GM23338 (cell line): ENCODE measurements around the gene NOS2. TPM values are rescaled to one million over a fixed set of nuclear protein-coding genes. Genes with fewer than 3 reads are reported as not detected.

Experiments used
- ATAC-seq: fragments of 200-7000 bp; cut with Tn5 transposase; 3 replicates; pipeline ENCODE4 v1.9.1; 2020
- DNase-seq: peaks from one replicate; pipeline ENCODE4 v3.0.0-alpha.2; 2015; ENCODE audit warnings: low spot score
- H2AFZ ChIP-seq: fragments of 200-600 bp; sonication (generic); 2 replicates; pipeline ENCODE4 v1.8.0; 2016; ENCODE audit warnings: antibody characterized with exemption, mild to moderate bottlenecking, moderate library complexity
- H3F3A ChIP-seq: fragments of 200-600 bp; sonication (generic); replicated peaks from 2 replicates; pipeline ENCODE4 v1.8.0; 2017; ENCODE audit warnings: antibody characterized with exemption, mixed run types, low read depth
- H3K27ac ChIP-seq: fragments of 200-600 bp; sonication (generic); 2 replicates; pipeline ENCODE4 v1.6.1; 2016; ENCODE audit warnings: low read depth
- H3K27me3 ChIP-seq: fragments of 200-600 bp; sonication (generic); 2 replicates; pipeline ENCODE4 v1.8.0; 2016; ENCODE audit warnings: mild to moderate bottlenecking, mixed run types, moderate library complexity; ENCODE audit not compliant: insufficient read depth
- H3K36me3 ChIP-seq: fragments of 200-600 bp; sonication (generic); 2 replicates; pipeline ENCODE4 v1.8.0; 2016; ENCODE audit warnings: mild to moderate bottlenecking; ENCODE audit not compliant: insufficient read depth
- H3K4me1 ChIP-seq: fragments of 200-600 bp; sonication (generic); 2 replicates; pipeline ENCODE4 v1.8.0; 2016; ENCODE audit warnings: mild to moderate bottlenecking, moderate library complexity; ENCODE audit not compliant: insufficient read depth
- H3K4me2 ChIP-seq: fragments of 200-600 bp; sonication (generic); 2 replicates; pipeline ENCODE4 v1.7.1; 2017; ENCODE audit warnings: mixed run types
- H3K4me3 ChIP-seq: fragments of 200-600 bp; sonication (generic); 2 replicates; pipeline ENCODE4 v1.6.1; 2016; ENCODE audit warnings: mixed run types
- H3K79me2 ChIP-seq: fragments of 200-600 bp; sonication (generic); replicated peaks from 2 replicates; pipeline ENCODE4 v1.8.0; 2017; ENCODE audit warnings: mild to moderate bottlenecking; ENCODE audit not compliant: insufficient read depth
- H3K9me2 ChIP-seq: fragments of 200-600 bp; sonication (generic); 2 replicates; pipeline ENCODE4 v1.8.0; 2017; ENCODE audit not compliant: insufficient read depth
- H4K20me1 ChIP-seq: fragments of 200-600 bp; sonication (generic); replicated peaks from 2 replicates; pipeline ENCODE4 v1.8.0; 2017; ENCODE audit warnings: mild to moderate bottlenecking; ENCODE audit not compliant: insufficient read depth
- H3K27ac Mint-ChIP-seq: 2 replicates; pipeline ENCODE4 v1.8.0; 2020; ENCODE audit warnings: inconsistent platforms, mild to moderate bottlenecking, moderate library complexity, mixed read lengths
- H3K27me3 Mint-ChIP-seq: 3 replicates; pipeline ENCODE4 v1.8.0; 2022; ENCODE audit warnings: low read depth, mild to moderate bottlenecking, moderate library complexity, mixed read lengths, inconsistent platforms; ENCODE audit not compliant: insufficient read depth, poor library complexity
- H3K36me3 Mint-ChIP-seq: 3 replicates; pipeline ENCODE4 v1.8.0; 2021; ENCODE audit warnings: low read depth, mild to moderate bottlenecking, inconsistent platforms, moderate library complexity, mixed read lengths
- H3K4me1 Mint-ChIP-seq: 3 replicates; pipeline ENCODE4 v1.8.0; 2020; ENCODE audit warnings: mild to moderate bottlenecking, inconsistent platforms, mixed read lengths
- H3K4me3 Mint-ChIP-seq: 3 replicates; pipeline ENCODE4 v1.8.0; 2021; ENCODE audit warnings: moderate library complexity, mild to moderate bottlenecking, inconsistent platforms, mixed read lengths
- H3K9me3 Mint-ChIP-seq: 3 replicates; pipeline ENCODE4 v1.8.0; 2020; ENCODE audit warnings: moderate library complexity, mild to moderate bottlenecking, inconsistent platforms, mixed read lengths
- CREB1 ChIP-seq: fragments of 250-450 bp; sonication (Bioruptor Pico); IDR thresholded peaks from 2 replicates; pipeline ENCODE4 v1.5.0; 2020; ENCODE audit warnings: low read depth, mild to moderate bottlenecking, moderate library complexity
- JUNB ChIP-seq: IDR thresholded peaks from one replicate; pipeline ENCODE4 v1.6.1; 2016; ENCODE audit warnings: antibody characterized with exemption; ENCODE audit not compliant: unreplicated experiment
- POLR2AphosphoS5 ChIP-seq: IDR thresholded peaks from 2 replicates; pipeline ENCODE4 v1.6.1; 2016; ENCODE audit warnings: antibody characterized with exemption, low read depth
- STAT1 ChIP-seq: IDR thresholded peaks from one replicate; pipeline ENCODE4 v1.6.1; 2016; ENCODE audit warnings: antibody characterized with exemption; ENCODE audit not compliant: unreplicated experiment
- ZNF331 ChIP-seq: fragments of 250-450 bp; sonication (Bioruptor Pico); IDR thresholded peaks from 2 replicates; pipeline ENCODE4 v1.5.0; 2020; ENCODE audit warnings: low read depth, mild to moderate bottlenecking, moderate library complexity
- polyA plus RNA-seq: library from polyadenylated mRNA; unstranded; fragments of >200 nt; fragmentation: Nextera tagmentation; extraction: Ambion mirVana; gene quantifications from 2 replicates; pipeline ENCODE4 v1.2.1, GENCODE V29; 2016
- total RNA-seq: library from RNA; depleted of rRNA; stranded (reverse); fragments of >200 nt; shearing (Covaris generic); gene quantifications from 2 replicates; pipeline ENCODE4 v1.2.3, GENCODE V29; 2014
- TF ChIP-seq, protein P1 (sequence below), 2 experiments: fragments of 200-600 bp in 1 of 2; sonication (generic) in 1 of 2; conservative IDR thresholded peaks; 2 replicates each; pipeline versions ENCODE4 v1.5.1 to v1.6.1; 2016 to 2017; ENCODE audit warnings: antibody characterized with exemption in 2 of 2, low read depth in 2 of 2, mild to moderate bottlenecking in 2 of 2, moderate library complexity in 1 of 2
- TF ChIP-seq, protein P2 (sequence below): IDR thresholded peaks from 2 replicates; pipeline ENCODE4 v1.6.1; 2016; ENCODE audit warnings: antibody characterized with exemption
- TF ChIP-seq, protein P3 (sequence below): IDR thresholded peaks from one replicate; pipeline ENCODE4 v1.6.1; 2018; ENCODE audit warnings: antibody characterized with exemption; ENCODE audit not compliant: unreplicated experiment

The NOS2 gene
- total and polyA plus RNA-seq, 2 experiments from 2014 or later: 0.44 to 2.7 TPM

DNA sequence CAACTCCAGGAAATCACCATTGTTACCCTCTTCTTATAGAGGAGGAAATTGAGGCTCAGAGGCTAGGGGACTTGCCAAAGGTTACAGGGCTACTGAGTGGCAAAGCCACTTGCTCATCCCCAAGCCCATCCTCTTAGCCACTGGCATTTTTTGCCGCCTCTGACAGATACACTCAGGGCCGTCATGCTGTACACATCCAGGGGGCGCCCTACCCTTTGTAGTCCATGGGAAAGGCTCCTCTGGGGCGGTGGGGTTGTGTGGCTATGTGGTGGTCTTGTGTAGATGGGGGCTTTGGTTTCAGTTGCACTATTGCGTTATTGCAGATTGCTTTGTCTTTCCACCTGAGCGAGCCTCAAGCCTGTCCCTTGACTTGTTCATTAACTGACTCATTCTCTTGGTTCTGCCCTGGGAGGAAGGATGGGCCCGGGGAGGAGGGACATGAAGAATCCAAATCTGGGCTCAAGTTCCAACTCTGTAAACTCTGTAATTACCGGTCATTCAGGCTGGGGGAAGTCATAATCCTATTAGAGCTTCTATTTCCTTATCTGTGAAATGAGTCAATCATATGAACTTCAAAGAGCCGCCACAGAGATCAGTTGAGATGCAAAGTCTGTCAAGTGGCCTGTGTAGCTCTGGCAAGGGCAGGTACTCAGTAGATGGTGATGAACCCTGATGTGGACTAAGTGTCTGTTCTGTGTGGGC is 2.8 kb downstream of the NOS2 start:
- H3K4me1 Mint-ChIP-seq: peaks cover 3% of the 10 kb centered on the region; the same call in 2 of the 3 replicates

More for the DNA sequence above, 2.8 kb downstream of the NOS2 start:
- no peak overlapping the region for H3K4me3 Mint-ChIP-seq
- no peaks in the 10 kb centered on the region for H3K9me3 Mint-ChIP-seq
- H4K20me1 ChIP-seq: no peaks in the 10 kb centered on the region
- no peak overlapping the region for H3K4me3 ChIP-seq
- H3K27ac ChIP-seq: no peak overlapping the region
- no peaks in the 10 kb centered on the region for H3K36me3 ChIP-seq
- H2AFZ ChIP-seq: no peak overlapping the region
- DNase-seq: peak; percentile 64
- H3K27ac Mint-ChIP-seq: no peak overlapping the region
- peaks cover 25% of the 10 kb centered on the region for H3K27me3 ChIP-seq
- H3K36me3 Mint-ChIP-seq: no peaks in the 10 kb centered on the region
- peaks cover 5% of the 10 kb centered on the region for H3K4me1 ChIP-seq
- no peaks in the 10 kb centered on the region for H3K9me2 ChIP-seq
- H3K79me2 ChIP-seq: no peaks in the 10 kb centered on the region
- TF ChIP-seq ZNF331 (CRISPR knock-in tag) (no peak), JUNB (no peak), STAT1 (no peak), CREB1 (CRISPR knock-in tag) (no peak), POLR2AphosphoS5 (no peak)
- TF ChIP-seq, protein P1, sequence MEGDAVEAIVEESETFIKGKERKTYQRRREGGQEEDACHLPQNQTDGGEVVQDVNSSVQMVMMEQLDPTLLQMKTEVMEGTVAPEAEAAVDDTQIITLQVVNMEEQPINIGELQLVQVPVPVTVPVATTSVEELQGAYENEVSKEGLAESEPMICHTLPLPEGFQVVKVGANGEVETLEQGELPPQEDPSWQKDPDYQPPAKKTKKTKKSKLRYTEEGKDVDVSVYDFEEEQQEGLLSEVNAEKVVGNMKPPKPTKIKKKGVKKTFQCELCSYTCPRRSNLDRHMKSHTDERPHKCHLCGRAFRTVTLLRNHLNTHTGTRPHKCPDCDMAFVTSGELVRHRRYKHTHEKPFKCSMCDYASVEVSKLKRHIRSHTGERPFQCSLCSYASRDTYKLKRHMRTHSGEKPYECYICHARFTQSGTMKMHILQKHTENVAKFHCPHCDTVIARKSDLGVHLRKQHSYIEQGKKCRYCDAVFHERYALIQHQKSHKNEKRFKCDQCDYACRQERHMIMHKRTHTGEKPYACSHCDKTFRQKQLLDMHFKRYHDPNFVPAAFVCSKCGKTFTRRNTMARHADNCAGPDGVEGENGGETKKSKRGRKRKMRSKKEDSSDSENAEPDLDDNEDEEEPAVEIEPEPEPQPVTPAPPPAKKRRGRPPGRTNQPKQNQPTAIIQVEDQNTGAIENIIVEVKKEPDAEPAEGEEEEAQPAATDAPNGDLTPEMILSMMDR (conservative IDR thresholded peaks at IDR 0.05; ENCODE audit: low read depth in 2 of 2): peak; percentile 63 to 69
- TF ChIP-seq, protein P2, sequence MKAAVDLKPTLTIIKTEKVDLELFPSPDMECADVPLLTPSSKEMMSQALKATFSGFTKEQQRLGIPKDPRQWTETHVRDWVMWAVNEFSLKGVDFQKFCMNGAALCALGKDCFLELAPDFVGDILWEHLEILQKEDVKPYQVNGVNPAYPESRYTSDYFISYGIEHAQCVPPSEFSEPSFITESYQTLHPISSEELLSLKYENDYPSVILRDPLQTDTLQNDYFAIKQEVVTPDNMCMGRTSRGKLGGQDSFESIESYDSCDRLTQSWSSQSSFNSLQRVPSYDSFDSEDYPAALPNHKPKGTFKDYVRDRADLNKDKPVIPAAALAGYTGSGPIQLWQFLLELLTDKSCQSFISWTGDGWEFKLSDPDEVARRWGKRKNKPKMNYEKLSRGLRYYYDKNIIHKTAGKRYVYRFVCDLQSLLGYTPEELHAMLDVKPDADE: no peak
- TF ChIP-seq, protein P3, sequence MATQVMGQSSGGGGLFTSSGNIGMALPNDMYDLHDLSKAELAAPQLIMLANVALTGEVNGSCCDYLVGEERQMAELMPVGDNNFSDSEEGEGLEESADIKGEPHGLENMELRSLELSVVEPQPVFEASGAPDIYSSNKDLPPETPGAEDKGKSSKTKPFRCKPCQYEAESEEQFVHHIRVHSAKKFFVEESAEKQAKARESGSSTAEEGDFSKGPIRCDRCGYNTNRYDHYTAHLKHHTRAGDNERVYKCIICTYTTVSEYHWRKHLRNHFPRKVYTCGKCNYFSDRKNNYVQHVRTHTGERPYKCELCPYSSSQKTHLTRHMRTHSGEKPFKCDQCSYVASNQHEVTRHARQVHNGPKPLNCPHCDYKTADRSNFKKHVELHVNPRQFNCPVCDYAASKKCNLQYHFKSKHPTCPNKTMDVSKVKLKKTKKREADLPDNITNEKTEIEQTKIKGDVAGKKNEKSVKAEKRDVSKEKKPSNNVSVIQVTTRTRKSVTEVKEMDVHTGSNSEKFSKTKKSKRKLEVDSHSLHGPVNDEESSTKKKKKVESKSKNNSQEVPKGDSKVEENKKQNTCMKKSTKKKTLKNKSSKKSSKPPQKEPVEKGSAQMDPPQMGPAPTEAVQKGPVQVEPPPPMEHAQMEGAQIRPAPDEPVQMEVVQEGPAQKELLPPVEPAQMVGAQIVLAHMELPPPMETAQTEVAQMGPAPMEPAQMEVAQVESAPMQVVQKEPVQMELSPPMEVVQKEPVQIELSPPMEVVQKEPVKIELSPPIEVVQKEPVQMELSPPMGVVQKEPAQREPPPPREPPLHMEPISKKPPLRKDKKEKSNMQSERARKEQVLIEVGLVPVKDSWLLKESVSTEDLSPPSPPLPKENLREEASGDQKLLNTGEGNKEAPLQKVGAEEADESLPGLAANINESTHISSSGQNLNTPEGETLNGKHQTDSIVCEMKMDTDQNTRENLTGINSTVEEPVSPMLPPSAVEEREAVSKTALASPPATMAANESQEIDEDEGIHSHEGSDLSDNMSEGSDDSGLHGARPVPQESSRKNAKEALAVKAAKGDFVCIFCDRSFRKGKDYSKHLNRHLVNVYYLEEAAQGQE: no peak
- ATAC-seq: peak; percentile 14; the same call in 2 of the 3 replicates
- H3K4me2 ChIP-seq: no peak overlapping the region
- H3F3A ChIP-seq: 0 out of 2 replicates have a peak, but pooled peaks cover 4% of the 10 kb centered on the region
- H3K27me3 Mint-ChIP-seq: peaks cover 15% of the 10 kb centered on the region
